Suppressor macrophage treated with lipopolysaccharide for 4 hours (primary cell): ENCODE results near the gene NBPF9.
"Not testable (repeated sequence)": the region's sequence is repeated elsewhere in the genome, so short reads cannot be mapped to it uniquely, and the experiment has no call there.

Experiments
- DNase-seq: peaks from one replicate; pipeline ENCODE4 v3.0.0-alpha.2; 2020

Gene NBPF9

GRCh38 chr1:149103109-149104081 is at the start of gene NBPF9:
TSS of gene NBPF9 (minus strand) at chr1:149103551. CDS start at chr1:149082139, 21,412 bp downstream.
- DNase-seq = peak; percentile 19

- peak; percentile 11 for DNase-seq
Measured at GRCh38 chr1:149149909-149150308, 46.6 kb upstream of the NBPF9 start.

DNA sequence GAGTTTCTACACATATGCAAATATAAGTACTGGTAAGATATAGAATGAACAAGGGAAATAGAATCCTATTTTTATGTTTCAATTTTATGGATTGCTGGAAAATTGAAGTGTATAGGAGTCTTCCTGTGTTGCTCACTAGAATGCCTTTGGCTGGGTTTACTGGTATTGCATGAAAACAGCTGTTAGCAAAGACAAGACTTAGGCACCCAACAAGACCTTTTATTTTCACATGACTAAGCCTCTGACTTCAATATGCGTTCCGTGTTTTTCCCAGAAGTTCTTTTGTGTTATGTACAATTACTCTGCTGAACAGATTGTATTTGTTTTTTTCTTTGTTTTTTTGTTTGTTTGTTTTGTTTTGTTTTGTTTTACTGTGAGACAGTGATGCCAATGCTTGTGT is 34.2 kb upstream of the NBPF9 start:
- DNase-seq = not testable (repeated sequence)

- not testable (repeated sequence) for DNase-seq
Measured at GRCh38 chr1:149130938-149131337, 27.6 kb upstream of the NBPF9 start.

DNA sequence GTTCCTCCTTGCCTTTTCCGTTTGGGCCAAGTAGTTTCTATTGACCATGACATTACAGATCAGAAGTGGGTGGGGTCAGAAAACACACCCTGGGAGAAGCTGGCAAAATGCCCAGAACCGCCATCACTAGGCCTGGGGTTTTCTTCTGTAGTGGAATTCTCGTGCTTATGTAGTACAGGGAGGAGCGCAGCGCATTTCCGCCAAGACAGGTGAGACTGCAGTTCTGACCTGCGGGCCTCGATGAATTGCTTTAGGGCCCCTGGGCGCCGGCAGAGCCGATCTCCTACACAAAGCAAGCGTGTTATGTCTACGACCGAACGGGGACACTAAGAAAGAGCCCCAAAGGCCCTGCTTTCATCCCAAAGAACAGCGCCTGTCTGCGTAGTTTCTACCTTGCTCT is 25.9 kb upstream of the NBPF9 start:
- not testable (repeated sequence) for DNase-seq

GRCh38 chr1:149126555-149127145 is 23.3 kb upstream of the NBPF9 start:
- DNase-seq = peak; percentile 76

DNA sequence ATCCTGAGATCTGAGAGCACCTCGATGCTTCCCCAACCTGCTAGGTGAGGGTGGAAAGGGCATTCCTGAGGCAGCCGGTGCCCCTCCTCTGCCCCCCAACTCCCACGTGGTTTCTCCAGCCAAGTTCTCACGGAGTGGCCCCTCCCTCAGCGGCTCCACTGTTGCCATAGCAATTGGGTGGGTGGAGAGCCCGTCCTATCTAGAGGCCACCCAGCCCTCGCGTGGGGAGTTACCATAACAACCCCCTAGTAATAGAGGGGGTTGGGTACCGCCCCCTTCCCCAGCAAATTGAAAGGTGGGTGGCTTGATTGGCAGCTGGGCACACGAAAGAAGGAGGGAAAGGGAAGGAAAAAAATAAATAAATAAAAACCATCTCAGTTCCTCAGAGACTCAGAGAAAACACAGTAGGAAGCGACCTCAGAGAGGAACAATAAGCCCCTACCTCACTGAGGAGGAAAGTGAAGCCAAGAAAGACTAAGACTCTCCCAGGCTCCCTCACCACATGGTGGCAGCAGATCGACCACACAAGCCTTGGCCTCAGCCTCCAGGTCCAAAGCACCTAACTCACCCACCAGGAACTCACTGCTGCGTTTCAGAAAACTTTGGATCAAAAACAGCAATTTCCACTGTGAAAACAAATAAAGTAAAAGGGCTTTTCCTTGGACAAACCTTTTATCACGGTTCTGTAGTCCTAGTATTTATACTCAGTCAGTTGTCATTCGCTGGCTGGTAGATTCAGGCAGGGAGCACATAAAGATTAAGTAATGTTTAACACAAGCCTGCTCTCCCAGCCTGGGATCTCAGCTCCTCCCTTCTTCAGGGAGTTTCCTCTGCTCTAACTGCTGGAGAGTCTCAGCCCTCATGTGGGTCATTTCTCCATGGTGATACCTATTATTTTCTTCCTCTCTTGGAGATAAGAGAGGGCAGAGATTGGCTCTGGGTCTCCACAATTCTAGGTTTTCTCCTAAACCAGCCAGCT is 20.9 kb upstream of the NBPF9 start:
- not testable (repeated sequence) for DNase-seq

- not testable (repeated sequence) for DNase-seq
Measured at GRCh38 chr1:149112828-149113227, 9.5 kb upstream of the NBPF9 start.

- not testable (repeated sequence) for DNase-seq
Measured at GRCh38 chr1:149110343-149110742, 7.0 kb upstream of the NBPF9 start.

- DNase-seq = not testable (repeated sequence)
Measured at GRCh38 chr1:149102574-149102973, 777 bp downstream of the NBPF9 start.

GRCh38 chr1:149098276-149098675 is 5.1 kb downstream of the NBPF9 start:
- DNase-seq = not testable (repeated sequence)

GRCh38 chr1:149093155-149093554 is 10.2 kb downstream of the NBPF9 start:
- DNase-seq = not testable (repeated sequence)

- DNase-seq = not testable (repeated sequence)
Measured at GRCh38 chr1:149075505-149076127, 27.7 kb downstream of the NBPF9 start.

GRCh38 chr1:149064611-149065010 is 38.7 kb downstream of the NBPF9 start:
- not testable (repeated sequence) for DNase-seq

DNA sequence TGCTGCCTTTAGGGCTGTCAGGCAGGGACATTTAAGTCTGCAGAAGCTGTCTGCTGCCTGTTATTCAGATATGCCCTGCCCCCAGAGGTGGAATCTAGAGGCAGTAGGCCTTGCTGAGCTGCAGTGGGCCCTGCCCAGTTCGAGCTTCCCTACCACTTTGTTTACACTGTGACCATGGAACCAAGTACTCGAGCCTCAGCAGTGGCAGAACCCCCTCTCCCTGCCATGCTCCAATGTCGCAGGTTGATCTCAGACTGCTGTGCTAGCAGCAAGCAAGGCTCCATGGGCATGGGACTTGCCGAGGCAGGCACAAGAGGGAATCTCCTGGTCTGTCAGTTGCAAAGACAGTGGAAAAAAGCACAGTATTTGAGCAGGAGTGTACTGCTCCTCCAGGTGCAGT is 60.3 kb downstream of the NBPF9 start:
- not testable (repeated sequence) for DNase-seq

DNA sequence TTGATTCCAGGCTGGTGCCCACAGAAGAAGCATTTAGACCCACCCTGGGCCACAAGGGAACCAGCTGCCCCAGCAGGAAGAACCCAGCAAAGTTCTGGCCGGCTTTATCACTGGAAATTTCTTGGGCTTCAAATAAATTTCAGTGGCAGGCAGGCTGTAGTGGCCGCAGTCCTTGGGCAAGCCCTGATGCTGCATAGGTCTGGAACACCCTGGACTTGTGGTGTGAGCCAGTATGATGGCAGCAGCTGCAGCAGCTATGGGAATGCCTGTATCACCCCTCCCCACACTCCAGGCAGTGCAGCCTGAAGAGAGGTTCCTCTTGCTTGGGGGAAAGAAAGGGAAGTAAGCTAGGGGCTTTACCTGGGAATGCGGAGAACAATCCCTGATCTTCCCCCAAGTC is 69.4 kb downstream of the NBPF9 start:
- not testable (repeated sequence) for DNase-seq

DNA sequence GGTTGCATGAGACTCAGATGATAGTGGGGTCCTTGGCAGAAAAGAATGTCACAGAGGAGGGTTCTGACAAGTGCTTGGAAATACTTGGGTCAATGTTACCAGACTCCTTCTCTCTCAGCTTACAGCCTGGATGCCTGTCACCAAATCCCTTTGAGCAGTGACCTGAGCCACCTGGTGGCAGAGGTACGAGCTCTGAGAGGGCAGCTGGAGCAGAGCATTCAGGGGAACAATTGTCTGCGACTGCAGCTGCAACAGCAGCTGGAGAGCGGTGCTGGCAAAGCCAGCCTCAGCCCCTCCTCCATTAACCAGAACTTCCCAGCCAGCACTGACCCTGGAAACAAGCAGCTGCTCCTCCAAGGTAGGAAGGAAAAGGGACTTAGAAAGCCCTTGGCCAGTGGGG is 79.0 kb downstream of the NBPF9 start:
- DNase-seq = not testable (repeated sequence)

DNA sequence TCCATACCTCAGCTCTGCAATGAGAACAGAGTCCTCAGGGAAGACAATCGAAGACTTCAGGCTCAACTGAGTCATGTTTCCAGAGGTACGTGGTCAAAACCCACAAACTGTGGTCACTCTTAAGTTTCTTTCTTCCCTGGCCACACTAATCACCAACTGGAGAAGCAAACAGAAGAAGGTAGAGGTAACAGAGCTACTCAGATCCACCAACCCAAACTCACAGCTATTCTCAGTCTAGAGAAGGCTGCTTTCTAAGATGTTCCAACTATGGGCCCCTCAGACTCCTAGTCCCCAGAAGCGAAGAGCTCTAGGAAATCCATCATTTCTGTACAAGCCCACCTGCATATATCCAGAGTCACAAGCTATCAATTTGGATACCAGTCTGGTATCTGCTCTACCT is 84.8 kb downstream of the NBPF9 start:
- DNase-seq = not testable (repeated sequence)

DNA sequence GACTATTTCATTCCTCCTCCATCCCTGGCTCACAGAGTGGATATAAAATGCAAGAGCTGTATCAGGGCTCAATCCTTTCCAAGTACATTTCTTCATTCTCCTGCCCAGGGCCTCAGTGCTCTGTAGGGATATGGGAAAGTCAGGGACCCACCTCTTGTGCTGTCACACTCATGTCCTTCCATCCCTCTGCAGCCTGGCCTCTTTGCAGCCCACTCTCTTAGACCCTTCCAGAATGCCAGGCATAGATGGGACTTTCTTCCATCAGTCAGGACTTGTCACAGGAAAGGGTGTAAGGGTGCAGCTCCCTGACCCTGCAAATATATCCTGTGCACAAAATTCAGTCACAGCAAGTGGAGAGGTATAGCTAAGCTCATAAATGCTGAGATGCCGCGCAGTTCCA is 86.7 kb downstream of the NBPF9 start:
- DNase-seq = not testable (repeated sequence)

DNA sequence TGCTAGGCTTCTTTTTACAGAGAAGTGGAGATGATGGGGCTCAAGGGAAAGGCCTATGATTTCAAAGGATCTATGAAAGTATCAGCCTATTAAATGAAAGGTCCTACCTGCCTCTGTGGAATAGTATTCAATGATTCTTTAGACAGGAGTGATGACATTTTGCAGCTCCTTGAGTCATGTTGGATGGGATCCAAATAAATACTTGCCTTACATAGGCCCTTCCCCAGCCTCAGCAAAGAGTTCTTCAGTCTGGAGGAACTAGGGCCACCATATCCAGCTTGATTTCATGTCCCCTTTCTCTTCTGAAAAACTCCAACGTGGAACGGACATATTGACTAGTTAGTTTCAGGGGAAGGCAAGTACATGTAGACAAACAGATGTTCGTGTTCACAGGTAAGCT is 87.8 kb downstream of the NBPF9 start:
- not testable (repeated sequence) for DNase-seq

GRCh38 chr1:149013513-149013912 is 89.8 kb downstream of the NBPF9 start:
- DNase-seq = not testable (repeated sequence)

GRCh38 chr1:149012599-149012998 is 90.8 kb downstream of the NBPF9 start:
- not testable (repeated sequence) for DNase-seq
